Thyroid gland (tissue), 4 donors: Measurements from ENCODE around the gene PWP2. TPM values are rescaled to one million over a fixed set of nuclear protein-coding genes. Genes with fewer than 3 reads are reported as not detected.
A peak's percentile ranks its signal among the peaks of the same experiment; 100 is the strongest.

Source experiments
- DNase-seq, 2 donors: peaks; one replicate each; pipeline ENCODE4 v3.0.0-alpha.2; 2019
- H3K27ac ChIP-seq, 3 donors: fragments of 200-600 bp; sonication (generic); 1 replicate in 2 of 3; 2 replicates in 1 of 3; pipeline ENCODE4 v1.5.1; 2016 to 2019; ENCODE audit warnings: mild to moderate bottlenecking in 1 of 3, moderate library complexity in 1 of 3
- H3K27me3 ChIP-seq: fragments of 200-600 bp; sonication (generic); one replicate; pipeline ENCODE4 v1.5.1; 2019
- H3K36me3 ChIP-seq, 2 donors: fragments of 200-600 bp; sonication (generic); one replicate each; pipeline ENCODE4 v1.5.1; 2016 to 2019
- H3K4me1 ChIP-seq, 2 donors: fragments of 200-600 bp; sonication (generic); one replicate each; pipeline ENCODE4 v1.5.1; 2017 to 2019
- H3K4me3 ChIP-seq, 3 donors: fragments of 200-600 bp; sonication (generic); replicated peaks in 1 of 3; 1 replicate in 2 of 3; 2 replicates in 1 of 3; pipeline ENCODE4 v1.5.1; 2016; ENCODE audit warnings: mild to moderate bottlenecking in 1 of 3
- H3K9me3 ChIP-seq: fragments of 200-600 bp; sonication (generic); one replicate; pipeline ENCODE4 v1.5.1; 2017
- CTCF ChIP-seq, 6 experiments: fragments of 200-600 bp in 3 of 6; fragments of 450-650 bp in 3 of 6; sonication (generic) in 3 of 6; IDR thresholded peaks; one replicate each; pipeline ENCODE4 v1.5.1; 2016 to 2019; ENCODE audit warnings: antibody characterized with exemption in 6 of 6, mild to moderate bottlenecking in 2 of 6, inconsistent platforms in 1 of 6, moderate library complexity in 1 of 6
- POLR2A ChIP-seq, 2 donors: fragments of 450-650 bp; IDR thresholded peaks; one replicate each; pipeline ENCODE4 v1.6.1; 2017; ENCODE audit warnings: antibody characterized with exemption in 2 of 2, mild to moderate bottlenecking in 2 of 2, moderate library complexity in 1 of 2
- WGBS, 2 donors: methylation state at CpG; one replicate each; pipeline ENCODE4 v1.1.5; 2017; 5-methylcytosine and 5-hydroxymethylcytosine counted together
- intact Hi-C: fragments of 100-400 bp; cut with DNase I; formaldehyde crosslinking; loops from one replicate; pipeline ENCODE4 v1.15.1; 2023
- total RNA-seq, 4 donors: library from RNA; depleted of rRNA; stranded (reverse); fragments of >200 nt; gene quantifications; one replicate each; pipeline ENCODE4 v1.2.3, GENCODE V29; 2016

The PWP2 gene
- total RNA-seq, 4 donors from 2014 or later: 5.8 to 20.5 (median 7.0) TPM

GRCh38 chr21:44074315-44074958, 32.8 kb upstream of the PWP2 start:
- TF ChIP-seq POLR2A (IDR thresholded peaks at IDR 0.05): no peak
- no peak for TF ChIP-seq CTCF (IDR thresholded peaks at IDR 0.05)
- no peak for DNase-seq
- peaks cover 15 to 20% of the 10 kb centered on the region in 2 donors for H3K36me3 ChIP-seq
- peaks cover 23 to 25% of the 10 kb centered on the region in 2 donors for H3K4me1 ChIP-seq
- H3K27ac ChIP-seq: no peak overlapping the region
- H3K27me3 ChIP-seq: no peaks in the 10 kb centered on the region
- intact Hi-C loops: no loop called here
- 91 to 94% methylated on average over 9 to 11 of the region's 11 CpGs for WGBS, 2 donors
- H3K9me3 ChIP-seq: no peaks in the 10 kb centered on the region
- no peak overlapping the region for H3K4me3 ChIP-seq

GRCh38 chr21:44076316-44076715, 30.9 kb upstream of the PWP2 start:
- Histone ChIP-seq H3K27ac (no peak overlapping the region), H3K4me1 (peaks cover 13 to 21% of the 10 kb centered on the region in 2 donors), H3K9me3 (no peaks in the 10 kb centered on the region), H3K4me3 (no peak overlapping the region), H3K27me3 (no peaks in the 10 kb centered on the region), H3K36me3 (peaks cover 15 to 20% of the 10 kb centered on the region in 2 donors)
- intact Hi-C loops: no loop called here
- 86 to 89% methylated on average over 5 of the region's 5 CpGs for WGBS, 2 donors
- no peak for DNase-seq
- TF ChIP-seq POLR2A (IDR thresholded peaks at IDR 0.05): no peak
- no peak for TF ChIP-seq CTCF (IDR thresholded peaks at IDR 0.05)

GRCh38 chr21:44078411-44078981, 28.7 kb upstream of the PWP2 start:
- DNase-seq: no peak
- H3K36me3 ChIP-seq: peaks cover 15 to 20% of the 10 kb centered on the region in 2 donors

GRCh38 chr21:44079446-44079845, 27.8 kb upstream of the PWP2 start:
- Histone ChIP-seq H3K27ac (peak overlapping the region; percentile 46 to 68 (median 64)), H3K36me3 (peaks cover 11 to 17% of the 10 kb centered on the region in 2 donors), H3K4me3 (no peak overlapping the region), H3K4me1 (peaks cover 27 to 38% of the 10 kb centered on the region in 2 donors), H3K9me3 (no peaks in the 10 kb centered on the region), H3K27me3 (no peaks in the 10 kb centered on the region)
- TF ChIP-seq POLR2A (IDR thresholded peaks at IDR 0.05) (no peak), CTCF (IDR thresholded peaks at IDR 0.05) (no peak)
- 53 to 64% methylated on average over 3 of the region's 3 CpGs for WGBS, 2 donors
- DNase-seq: peak; percentile 63 to 68
- intact Hi-C loops: no loop called here

More at GRCh38 chr21:44078411-44078981, 28.7 kb upstream of the PWP2 start:
- no peaks in the 10 kb centered on the region for H3K9me3 ChIP-seq
- 72 to 83% methylated on average over 5 of the region's 5 CpGs for WGBS, 2 donors
- intact Hi-C loops: no loop called here
- H3K4me3 ChIP-seq: no peak overlapping the region
- peak overlapping the region; percentile 46 to 68 (median 64) for H3K27ac ChIP-seq
- H3K4me1 ChIP-seq: peaks cover 20 to 29% of the 10 kb centered on the region in 2 donors
- no peaks in the 10 kb centered on the region for H3K27me3 ChIP-seq
- TF ChIP-seq POLR2A (IDR thresholded peaks at IDR 0.05) (no peak), CTCF (IDR thresholded peaks at IDR 0.05) (no peak)

GRCh38 chr21:44079846-44080245, 27.4 kb upstream of the PWP2 start:
- TF ChIP-seq POLR2A (IDR thresholded peaks at IDR 0.05): no peak
- no peak for TF ChIP-seq CTCF (IDR thresholded peaks at IDR 0.05)
- 39 to 58% methylated on average over 7 of the region's 7 CpGs for WGBS, 2 donors
- H3K36me3 ChIP-seq: peaks cover 8 to 15% of the 10 kb centered on the region in 2 donors
- no peaks in the 10 kb centered on the region for H3K27me3 ChIP-seq
- peak; percentile 67 to 79 for DNase-seq
- H3K27ac ChIP-seq: peak overlapping the region; percentile 19 to 68 (median 46)
- H3K4me3 ChIP-seq: no peak overlapping the region
- intact Hi-C loops: no loop called here
- peaks cover 27 to 38% of the 10 kb centered on the region in 2 donors for H3K4me1 ChIP-seq
- H3K9me3 ChIP-seq: no peaks in the 10 kb centered on the region
